Measurements from ENCODE around the gene STARD9.

Gene STARD9

DNA sequence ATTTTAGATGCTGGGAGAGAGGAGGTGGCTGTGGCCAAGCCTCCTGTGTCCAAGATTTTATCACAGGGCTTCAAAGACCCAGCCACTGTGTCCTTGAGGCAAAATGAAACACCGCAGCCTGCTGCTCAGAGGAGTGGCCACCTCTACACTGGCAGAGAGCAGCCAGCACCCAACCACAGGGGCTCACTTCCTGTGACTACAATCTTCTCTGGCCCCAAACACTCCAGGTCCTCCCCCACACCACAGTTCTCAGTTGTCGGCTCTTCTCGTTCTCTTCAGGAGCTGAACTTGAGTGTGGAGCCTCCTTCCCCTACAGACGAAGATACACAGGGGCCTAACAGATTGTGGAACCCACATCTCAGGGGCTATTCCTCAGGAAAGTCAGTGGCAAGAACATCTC, 115.9 kb downstream of the STARD9 start:
- DNase-seq (ENCODE audit: extremely low spot score, insufficient read length, low read depth) (no peak), FAIRE-seq (no peak)

DNA sequence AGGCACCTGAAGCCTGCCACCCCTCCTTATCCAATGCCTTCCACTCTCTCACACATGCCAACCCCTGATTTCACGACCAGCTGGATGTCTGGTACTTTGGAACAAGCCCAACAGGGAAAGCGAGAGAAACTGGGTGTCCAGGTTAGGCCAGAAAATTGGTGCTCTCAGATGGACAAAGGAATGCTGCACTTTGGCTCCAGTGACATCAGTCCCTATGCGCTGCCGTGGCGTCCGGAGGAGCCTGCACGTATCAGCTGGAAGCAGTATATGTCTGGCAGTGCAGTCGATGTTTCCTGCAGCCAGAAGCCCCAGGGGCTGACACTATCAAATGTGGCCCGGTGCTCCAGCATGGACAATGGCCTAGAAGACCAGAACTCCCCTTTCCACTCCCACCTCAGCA, 116.4 kb downstream of the STARD9 start:
- DNase-seq (ENCODE audit: extremely low spot score, insufficient read length, low read depth): no peak
- no peak for FAIRE-seq

DNA sequence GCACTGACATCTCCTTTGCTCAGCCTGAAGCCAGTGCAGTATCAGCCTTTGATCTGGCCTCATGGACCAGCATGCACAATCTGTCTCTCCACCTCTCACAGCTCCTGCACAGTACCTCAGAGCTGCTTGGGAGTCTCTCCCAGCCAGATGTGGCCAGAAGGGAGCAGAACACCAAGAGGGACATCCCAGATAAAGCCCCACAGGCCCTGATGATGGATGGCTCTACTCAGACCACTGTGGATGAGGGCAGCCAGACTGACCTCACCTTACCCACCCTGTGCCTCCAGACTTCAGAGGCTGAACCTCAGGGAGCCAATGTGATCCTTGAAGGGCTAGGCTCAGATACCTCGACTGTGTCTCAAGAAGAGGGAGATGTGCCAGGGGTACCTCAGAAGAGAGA, 117.1 kb downstream of the STARD9 start:
- FAIRE-seq (no peak), DNase-seq (ENCODE audit: extremely low spot score, insufficient read length, low read depth) (no peak)

DNA sequence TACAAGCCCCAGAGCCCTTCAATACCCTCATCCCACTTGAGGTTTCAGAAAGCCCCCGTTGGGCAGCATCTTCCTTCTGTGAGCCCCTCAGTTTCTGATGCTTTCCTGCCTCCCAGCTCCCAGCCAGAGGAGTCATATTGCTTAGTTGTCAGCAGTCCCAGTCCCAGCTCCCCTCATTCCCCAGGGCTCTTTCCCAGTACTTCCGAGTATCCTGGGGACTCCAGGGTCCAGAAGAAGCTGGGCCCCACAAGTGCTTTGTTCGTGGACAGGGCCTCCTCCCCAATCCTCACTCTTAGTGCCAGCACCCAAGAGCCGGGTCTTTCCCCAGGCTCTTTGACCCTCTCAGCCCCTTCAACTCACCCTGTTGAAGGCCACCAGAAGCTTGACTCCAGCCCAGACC, 117.6 kb downstream of the STARD9 start:
- no peak for DNase-seq (ENCODE audit: extremely low spot score, insufficient read length, low read depth)
- no peak for FAIRE-seq

DNA sequence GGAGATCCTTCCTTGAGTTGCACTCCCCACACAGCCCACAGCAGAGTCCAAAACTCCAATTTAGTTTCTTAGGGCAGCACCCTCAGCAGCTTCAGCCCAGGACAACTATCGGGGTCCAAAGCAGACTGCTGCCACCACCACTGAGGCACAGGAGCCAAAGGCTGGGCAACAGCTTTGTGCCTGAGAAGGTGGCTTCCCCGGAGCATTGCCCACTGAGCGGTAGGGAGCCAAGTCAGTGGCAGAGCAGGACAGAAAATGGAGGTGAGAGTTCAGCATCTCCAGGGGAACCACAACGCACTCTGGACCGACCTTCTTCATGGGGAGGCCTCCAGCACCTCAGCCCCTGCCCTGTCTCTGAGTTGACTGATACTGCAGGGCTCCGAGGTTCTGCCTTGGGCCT, 118.1 kb downstream of the STARD9 start:
- no peak for FAIRE-seq
- no peak for DNase-seq (ENCODE audit: extremely low spot score, insufficient read length, low read depth)

DNA sequence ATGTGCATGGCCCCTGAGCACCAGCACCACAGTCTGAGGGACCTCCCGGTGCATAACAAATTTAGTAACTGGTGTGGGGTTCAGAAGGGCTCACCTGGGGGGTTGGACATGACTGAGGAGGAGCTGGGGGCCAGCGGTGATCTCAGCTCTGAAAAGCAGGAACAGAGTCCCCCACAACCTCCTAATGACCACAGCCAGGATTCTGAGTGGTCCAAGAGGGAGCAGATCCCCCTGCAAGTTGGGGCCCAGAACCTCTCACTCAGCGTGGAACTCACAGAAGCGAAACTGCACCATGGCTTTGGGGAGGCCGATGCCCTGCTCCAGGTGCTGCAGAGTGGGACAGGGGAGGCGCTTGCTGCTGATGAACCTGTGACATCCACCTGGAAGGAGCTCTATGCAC, 118.5 kb downstream of the STARD9 start:
- no peak for FAIRE-seq

GRCh38 chr15:42694398-42694797, 119.0 kb downstream of the STARD9 start:
- DNase-seq (ENCODE audit: extremely low spot score, insufficient read length, low read depth): no peak
- no peak for FAIRE-seq

More for the DNA sequence above, 118.5 kb downstream of the STARD9 start:
- DNase-seq (ENCODE audit: extremely low spot score, insufficient read length, low read depth): no peak

- FAIRE-seq: no peak
- no peak for DNase-seq (ENCODE audit: extremely low spot score, insufficient read length, low read depth)
Observed at GRCh38 chr15:42695527-42696071, 120.2 kb downstream of the STARD9 start.

DNA sequence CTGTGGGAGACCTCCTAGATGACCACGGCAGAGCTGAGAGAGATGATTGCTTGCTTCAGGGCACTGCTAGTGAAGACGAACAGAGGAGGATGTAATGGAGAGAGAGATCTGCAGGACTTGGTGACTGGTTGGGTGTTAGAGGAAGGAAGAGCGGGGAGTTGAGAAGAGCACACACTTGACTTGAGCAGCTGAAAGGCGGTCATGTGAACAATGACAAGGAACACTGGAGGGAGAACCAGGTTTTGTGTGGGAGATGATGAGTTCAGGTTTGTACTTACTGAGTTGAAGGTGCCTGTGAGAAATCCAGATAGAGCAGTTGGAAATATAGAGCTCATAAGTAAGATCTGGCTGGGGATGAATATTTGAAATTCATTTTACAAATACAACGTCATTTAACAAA, 121.2 kb downstream of the STARD9 start:
- no peak for FAIRE-seq

GRCh38 chr15:42704492-42704926, 129.1 kb downstream of the STARD9 start:
- DNase-seq (ENCODE audit: extremely low spot score, insufficient read length, low read depth) (peak; percentile 50), FAIRE-seq (peak; percentile 86)

More for the DNA sequence above, 121.2 kb downstream of the STARD9 start:
- DNase-seq (ENCODE audit: extremely low spot score, insufficient read length, low read depth): no peak

GRCh38 chr15:42705336-42705735, 129.9 kb downstream of the STARD9 start:
- no peak for FAIRE-seq
- DNase-seq (ENCODE audit: extremely low spot score, insufficient read length, low read depth): no peak

DNA sequence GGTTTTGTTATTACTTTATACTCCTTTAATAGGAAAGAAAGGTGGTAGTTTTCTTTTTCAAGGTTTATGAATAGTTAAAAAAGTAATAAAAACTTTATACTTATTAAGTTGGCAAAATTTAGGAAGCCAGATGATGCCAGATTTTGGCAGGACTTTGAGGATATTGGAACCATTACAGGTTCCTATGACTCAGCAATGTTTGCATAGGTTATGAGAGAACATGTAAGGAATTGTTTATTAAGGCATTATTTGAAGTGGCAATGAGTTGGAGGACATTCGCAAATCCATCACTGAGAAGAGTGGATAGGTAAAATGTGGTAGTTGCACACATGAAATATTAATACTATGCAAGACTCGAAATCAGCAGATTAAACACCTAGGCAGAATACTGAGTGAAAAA, 131.7 kb downstream of the STARD9 start:
- FAIRE-seq: no peak
- no peak for DNase-seq (ENCODE audit: extremely low spot score, insufficient read length, low read depth)

DNA sequence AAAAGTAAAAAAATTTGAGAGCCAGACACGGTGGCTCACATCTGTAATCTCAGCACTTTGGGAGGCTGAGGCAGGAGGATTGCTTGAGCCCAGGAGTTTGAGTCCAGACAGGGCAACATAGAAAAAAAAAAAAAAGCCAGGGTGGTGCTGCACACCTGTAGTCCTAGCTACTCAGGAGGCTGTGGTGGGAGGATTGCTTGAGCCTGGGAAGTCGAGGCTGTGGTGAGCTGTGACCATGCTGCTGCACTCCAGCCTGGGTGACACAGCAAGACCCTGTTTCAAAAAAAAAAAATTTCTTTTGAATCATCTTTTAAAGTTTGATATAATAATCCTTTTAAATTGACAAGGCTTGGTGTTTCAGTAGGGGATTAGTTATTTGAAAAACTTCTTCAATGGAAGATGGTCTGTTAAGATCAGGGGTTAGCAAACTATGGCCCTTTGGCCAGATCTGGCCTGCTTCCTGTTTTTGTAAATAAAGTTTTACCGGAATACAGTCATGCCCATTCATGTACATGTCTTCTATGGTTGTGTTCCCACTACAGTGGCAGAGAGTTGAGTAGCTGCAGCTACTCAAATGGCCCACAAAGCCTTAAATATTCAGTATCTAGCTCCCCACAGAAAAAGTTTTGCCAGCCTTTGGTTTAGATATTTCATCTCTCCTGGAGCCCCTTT, 132.6 kb downstream of the STARD9 start:
- DNase-seq (ENCODE audit: extremely low spot score, insufficient read length, low read depth) (no peak), FAIRE-seq (no peak)

DNA sequence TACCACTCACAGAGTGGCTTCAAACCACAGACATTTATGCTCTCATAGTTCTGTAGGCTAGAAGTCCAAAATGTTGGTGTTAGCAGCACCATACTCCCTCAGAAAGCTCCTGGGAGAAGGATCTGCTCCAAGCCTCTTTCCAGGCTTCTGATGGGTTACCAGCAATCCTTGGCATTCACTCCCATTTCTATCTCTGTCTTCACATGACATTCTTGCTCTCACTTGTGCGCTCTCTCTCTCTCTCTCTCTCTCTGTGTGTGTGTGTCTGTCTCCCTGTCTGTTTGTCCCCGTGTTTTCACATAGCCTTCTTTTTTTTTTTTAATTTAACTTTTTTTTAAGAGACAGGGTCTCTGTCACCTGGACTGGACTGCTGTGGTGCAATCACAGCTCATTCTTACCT, 135.3 kb downstream of the STARD9 start:
- FAIRE-seq: no peak
- no peak for DNase-seq (ENCODE audit: extremely low spot score, insufficient read length, low read depth)

- DNase-seq (ENCODE audit: extremely low spot score, insufficient read length, low read depth) (no peak), FAIRE-seq (no peak)
Observed at GRCh38 chr15:42711746-42712145, 136.3 kb downstream of the STARD9 start.

- no peak for FAIRE-seq
- DNase-seq (ENCODE audit: extremely low spot score, insufficient read length, low read depth): no peak
Observed at GRCh38 chr15:42712584-42712983, 137.2 kb downstream of the STARD9 start.

- no peak for DNase-seq (ENCODE audit: extremely low spot score, insufficient read length, low read depth)
Observed at GRCh38 chr15:42716125-42716524, 140.7 kb downstream of the STARD9 start.

GRCh38 chr15:42716626-42717025, 141.2 kb downstream of the STARD9 start:
- FAIRE-seq: no peak
- no peak for DNase-seq (ENCODE audit: extremely low spot score, insufficient read length, low read depth)

More at GRCh38 chr15:42716125-42716524, 140.7 kb downstream of the STARD9 start:
- no peak for FAIRE-seq

- DNase-seq (ENCODE audit: extremely low spot score, insufficient read length, low read depth) (no peak), FAIRE-seq (no peak)
Observed at GRCh38 chr15:42719043-42719442, 143.6 kb downstream of the STARD9 start.

DNA sequence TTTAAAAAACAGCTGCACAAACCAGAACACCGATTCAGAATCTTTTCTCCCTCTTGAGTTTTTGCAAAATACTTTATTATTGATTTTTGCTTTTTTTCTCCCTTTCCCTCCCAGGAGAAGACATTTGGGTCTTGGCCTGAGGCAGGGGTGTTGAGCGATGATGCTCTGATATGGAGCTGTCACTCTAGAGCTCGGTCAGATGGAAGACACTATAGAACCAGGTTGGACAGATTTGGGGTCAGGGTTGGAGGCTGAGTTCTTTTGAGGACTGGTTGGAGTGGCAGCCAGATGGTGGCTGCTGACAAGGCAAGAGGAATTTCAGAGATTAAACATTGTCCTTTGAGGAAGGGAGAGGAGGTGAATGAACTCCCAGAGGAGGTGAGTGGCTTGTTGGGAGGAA, 144.7 kb downstream of the STARD9 start:
- DNase-seq (ENCODE audit: extremely low spot score, insufficient read length, low read depth) (no peak), FAIRE-seq (no peak)

- DNase-seq (ENCODE audit: extremely low spot score, insufficient read length, low read depth): no peak
- FAIRE-seq: no peak
Observed at GRCh38 chr15:42721016-42721415, 145.6 kb downstream of the STARD9 start.

- DNase-seq (ENCODE audit: extremely low spot score, insufficient read length, low read depth) (no peak), FAIRE-seq (no peak)
Observed at GRCh38 chr15:42721916-42722315, 146.5 kb downstream of the STARD9 start.
